ENCODE measurements around the gene ADAM19.
"Not testable (repeated sequence)": the region's sequence is repeated elsewhere in the genome, so short reads cannot be mapped to it uniquely, and the experiment has no call there.

The ADAM19 gene

DNA sequence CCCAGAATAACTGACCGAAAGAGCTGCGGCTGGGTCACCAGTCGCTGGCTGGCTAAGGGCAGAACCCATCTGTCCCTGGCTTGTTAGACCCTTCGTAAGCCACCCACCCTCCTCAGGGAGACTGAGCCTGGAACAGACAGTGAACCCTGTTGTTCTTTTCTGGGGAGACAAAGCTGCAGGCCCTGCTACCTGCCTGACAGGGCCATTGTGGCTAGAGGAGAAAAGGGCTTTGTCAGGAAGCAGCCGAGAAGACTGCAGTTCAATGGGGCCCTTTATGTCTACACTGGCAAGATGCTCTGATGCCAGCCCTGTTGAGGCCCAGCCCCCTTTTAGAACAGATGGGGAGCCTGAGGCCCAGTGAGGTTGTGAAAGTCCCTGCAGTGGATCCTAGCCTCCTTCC, 119.3 kb downstream of the ADAM19 start:
- no peak for DNase-seq
- in situ Hi-C loops (cut with MboI; ENCODE audit: low pct_unique_long_range_greater_than_20kb, low sequenced_read_pairs) = no loop called here

- no peak for DNase-seq
- in situ Hi-C loops (cut with MboI; ENCODE audit: low pct_unique_long_range_greater_than_20kb, low sequenced_read_pairs) = no loop called here
These were observed 120.5 kb downstream of the ADAM19 start for GRCh38 chr5:157455057-157455456.

- in situ Hi-C loops (cut with MboI; ENCODE audit: low pct_unique_long_range_greater_than_20kb, low sequenced_read_pairs) = no loop called here
- DNase-seq = no peak
These were observed 121.3 kb downstream of the ADAM19 start for GRCh38 chr5:157454273-157454672.

DNA sequence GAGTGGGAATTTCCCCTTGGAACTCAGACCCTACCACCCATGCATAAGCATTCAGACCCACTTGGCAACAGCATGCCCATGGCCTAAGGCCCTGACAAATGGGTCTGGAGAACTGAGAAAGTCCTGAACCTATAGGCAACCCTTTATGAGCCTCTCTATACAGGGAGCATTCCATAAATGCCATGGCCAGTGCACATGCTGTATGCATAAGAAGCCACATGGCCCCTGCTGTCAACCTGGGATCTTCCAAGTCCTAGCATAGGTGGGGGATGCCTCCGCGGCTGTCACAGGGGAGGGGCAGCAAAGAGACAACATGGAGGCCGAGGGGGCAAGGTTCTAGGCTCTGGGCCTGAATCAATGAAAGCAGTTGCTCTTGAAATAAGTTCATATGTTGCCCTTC, 123.8 kb downstream of the ADAM19 start:
- DNase-seq = no peak
- in situ Hi-C loops (cut with MboI; ENCODE audit: low pct_unique_long_range_greater_than_20kb, low sequenced_read_pairs) = no loop called here

DNA sequence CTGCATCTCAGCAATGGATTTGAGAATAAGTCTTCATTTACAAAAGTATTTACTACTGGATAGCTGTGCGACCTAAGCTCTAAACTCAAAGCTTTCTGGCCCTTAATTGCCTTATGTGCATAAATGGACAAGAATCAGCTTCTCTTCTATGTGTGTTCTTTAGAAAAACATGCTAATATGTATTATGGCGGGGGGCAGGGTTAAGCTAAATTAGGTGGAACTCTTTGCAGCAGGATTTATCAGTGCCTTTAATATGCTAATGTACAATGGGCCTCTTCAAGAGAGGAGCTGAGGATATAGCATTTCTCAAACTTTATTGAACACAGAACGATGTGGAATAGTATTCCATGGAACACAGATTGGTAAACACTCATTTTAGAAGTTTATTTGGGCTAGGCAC, 125.6 kb downstream of the ADAM19 start:
- in situ Hi-C loops (cut with MboI; ENCODE audit: low pct_unique_long_range_greater_than_20kb, low sequenced_read_pairs) = no loop called here
- no peak for DNase-seq

DNA sequence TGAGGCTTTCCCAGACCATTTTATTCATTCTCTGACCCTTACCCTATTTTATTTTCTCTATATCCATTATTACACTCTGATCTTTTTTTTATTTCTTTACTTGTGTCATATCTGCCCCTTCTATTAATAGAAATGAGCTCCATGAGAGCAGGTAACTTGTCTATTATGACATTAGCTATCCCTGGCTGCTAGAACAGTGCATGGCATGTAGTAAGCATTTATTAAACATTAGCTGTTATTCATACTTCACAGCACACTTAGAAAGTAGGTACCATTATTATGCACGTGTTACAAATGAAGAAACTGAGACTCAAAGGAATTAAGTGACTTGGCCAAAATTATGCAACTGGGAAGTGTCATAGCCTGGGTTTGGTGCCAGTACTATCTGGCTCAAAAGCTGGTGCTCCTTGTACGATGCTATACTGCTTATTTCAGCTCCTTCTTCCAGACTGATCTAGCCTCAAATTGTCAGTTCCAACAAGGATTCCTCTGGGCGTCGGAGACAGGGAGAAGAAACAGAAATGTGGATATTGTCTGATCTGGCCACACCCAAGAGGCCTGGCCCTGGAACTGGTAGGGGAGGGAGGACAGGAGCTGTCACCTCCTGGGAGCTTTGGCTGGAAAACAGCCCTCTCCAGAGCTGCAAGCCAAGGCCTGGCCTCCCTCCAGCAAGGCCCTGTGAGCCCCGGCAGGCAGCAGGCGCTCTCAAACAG, 126.4 kb downstream of the ADAM19 start:
- in situ Hi-C loops (cut with MboI; ENCODE audit: low pct_unique_long_range_greater_than_20kb, low sequenced_read_pairs) = no loop called here
- no peak for DNase-seq

DNA sequence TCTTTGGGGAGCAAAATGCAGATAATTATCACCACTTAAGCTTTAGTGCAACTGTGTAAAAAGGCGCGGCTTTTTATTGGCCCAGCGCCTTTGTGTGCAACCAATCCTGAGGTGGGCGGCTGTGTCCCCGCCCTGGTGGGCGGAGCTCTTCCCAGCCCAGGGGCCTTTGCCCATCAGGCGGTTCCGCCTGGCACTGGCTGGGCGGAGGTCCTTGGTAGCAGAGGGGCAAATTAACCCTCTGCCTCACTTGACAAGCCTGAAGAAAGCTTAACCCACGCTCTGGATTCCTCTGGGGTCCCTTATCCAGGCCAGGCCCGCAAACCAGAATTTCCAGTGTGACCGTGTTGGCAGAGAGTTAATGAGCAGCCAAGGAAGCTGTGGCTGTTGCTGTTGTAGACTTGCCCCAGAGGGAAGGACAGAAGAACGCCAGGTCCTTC, 128.4 kb downstream of the ADAM19 start:
- in situ Hi-C loops (cut with MboI; ENCODE audit: low pct_unique_long_range_greater_than_20kb, low sequenced_read_pairs) = no loop called here
- no peak for DNase-seq

GRCh38 chr5:157446412-157446935, 129.1 kb downstream of the ADAM19 start:
- in situ Hi-C loops (cut with MboI; ENCODE audit: low pct_unique_long_range_greater_than_20kb, low sequenced_read_pairs) = no loop called here
- DNase-seq = no peak

DNA sequence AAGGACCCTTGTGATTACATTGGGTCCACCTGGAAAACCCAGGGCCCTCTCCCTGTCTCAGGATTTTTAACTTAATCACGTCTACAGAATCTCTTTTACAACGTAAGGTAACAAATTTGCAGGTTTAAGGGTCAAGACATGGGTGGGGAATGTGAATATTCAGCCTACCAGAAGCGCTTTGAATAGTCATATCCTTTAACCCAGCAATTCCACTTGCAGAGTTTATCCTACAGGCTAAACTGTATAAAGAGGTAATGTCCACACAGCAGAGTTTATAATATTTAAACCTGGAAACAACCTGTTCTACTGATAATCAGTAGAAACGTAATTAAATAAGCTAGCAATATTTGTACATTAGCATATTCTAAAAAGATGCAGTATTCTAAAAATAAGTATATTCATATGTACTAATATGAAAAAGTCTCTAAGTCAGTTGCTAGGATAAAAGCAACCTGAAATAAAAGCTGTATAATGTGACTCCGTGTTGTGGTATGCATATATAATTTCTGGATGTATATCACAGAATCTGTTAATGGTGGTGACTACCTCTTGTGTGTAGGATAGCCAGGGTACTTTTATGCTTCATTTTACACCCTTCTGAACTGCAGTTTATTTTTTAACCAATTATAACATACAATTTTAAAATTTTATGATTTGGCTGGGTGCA, 129.7 kb downstream of the ADAM19 start:
- in situ Hi-C loops (cut with MboI; ENCODE audit: low pct_unique_long_range_greater_than_20kb, low sequenced_read_pairs) = no loop called here

GRCh38 chr5:157444224-157444623, 131.4 kb downstream of the ADAM19 start:
- in situ Hi-C loops (cut with MboI; ENCODE audit: low pct_unique_long_range_greater_than_20kb, low sequenced_read_pairs) = no loop called here
- DNase-seq = no peak

More for the DNA sequence above, 129.7 kb downstream of the ADAM19 start:
- DNase-seq = no peak

- in situ Hi-C loops (cut with MboI; ENCODE audit: low pct_unique_long_range_greater_than_20kb, low sequenced_read_pairs) = no loop called here
These were observed 132.5 kb downstream of the ADAM19 start for GRCh38 chr5:157443041-157443549.

GRCh38 chr5:157434096-157434495, 141.5 kb downstream of the ADAM19 start:
- in situ Hi-C loops (cut with MboI; ENCODE audit: low pct_unique_long_range_greater_than_20kb, low sequenced_read_pairs) = no loop called here
- DNase-seq = no peak

More at GRCh38 chr5:157443041-157443549, 132.5 kb downstream of the ADAM19 start:
- DNase-seq = no peak

- peak; percentile 77 for DNase-seq
- in situ Hi-C loops (cut with MboI; ENCODE audit: low pct_unique_long_range_greater_than_20kb, low sequenced_read_pairs) = no loop called here
These were observed 143.9 kb downstream of the ADAM19 start for GRCh38 chr5:157431544-157432200.

GRCh38 chr5:157429920-157430319, 145.7 kb downstream of the ADAM19 start:
- in situ Hi-C loops (cut with MboI; ENCODE audit: low pct_unique_long_range_greater_than_20kb, low sequenced_read_pairs); DNase-seq: not testable (repeated sequence)

All from KBM-7 (cell line).